ENCODE measurements around the gene TAGLN. TPM values are rescaled to one million over a fixed set of nuclear protein-coding genes. Genes with fewer than 3 reads are reported as not detected.

Gene TAGLN
- total and polyA plus RNA-seq, 2 of the 8 experiments (the other 6 are each of a cell fraction or from before 2014, with no cell fraction given): 140 to 300 TPM

DNA sequence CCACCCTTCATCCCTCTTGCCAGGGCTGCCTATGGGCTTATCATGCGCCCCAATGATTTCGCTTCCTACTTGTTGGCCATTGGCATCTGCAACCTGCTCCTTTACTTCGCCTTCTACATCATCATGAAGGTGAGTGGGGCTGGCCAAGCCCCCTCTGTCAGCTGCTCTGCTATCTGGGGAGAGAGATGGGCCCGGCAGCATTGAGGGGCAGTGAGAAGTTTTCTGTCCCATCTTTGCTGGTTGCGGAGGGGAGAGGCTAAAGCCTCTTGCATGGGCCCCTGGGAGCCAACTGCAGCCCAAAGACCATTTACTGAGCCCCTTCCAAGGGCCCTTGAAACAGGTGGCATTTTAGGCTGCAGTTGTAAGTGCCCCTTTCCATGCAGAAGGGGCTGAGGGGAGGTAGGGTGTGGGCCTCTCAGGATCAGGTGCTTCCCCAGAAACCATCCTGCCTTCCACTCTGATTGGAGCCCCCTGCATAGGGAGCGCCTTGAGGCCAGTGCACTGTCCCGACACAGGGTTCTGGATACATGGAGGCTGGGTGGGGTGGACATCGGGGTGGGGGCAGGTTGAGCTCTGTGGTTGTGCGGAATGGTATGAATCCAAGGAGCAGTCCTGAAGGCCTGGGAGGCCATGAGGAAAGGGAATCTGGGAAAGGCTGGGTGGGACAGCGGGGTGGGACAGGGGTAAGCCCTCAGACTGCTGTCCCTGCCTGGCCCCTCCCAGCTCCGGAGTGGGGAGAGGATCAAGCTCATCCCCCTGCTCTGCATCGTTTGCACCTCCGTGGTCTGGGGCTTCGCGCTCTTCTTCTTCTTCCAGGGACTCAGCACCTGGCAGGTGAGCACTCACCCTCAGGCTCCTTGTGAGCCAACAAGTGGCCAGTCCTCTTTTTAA lies 5.8 kb upstream of the TAGLN start (continued):
- TF ChIP-seq EP300 (IDR thresholded peaks at IDR 0.05; ENCODE audit: borderline replicate concordance in 1 of 2, low read depth in 2 of 2, low read length in 2 of 2) (no peak), ZNF274 (IDR thresholded peaks at IDR 0.05; ENCODE audit: borderline replicate concordance, extremely low read depth, low read length) (no peak)
